H1 (cell line): ENCODE measurements around the gene CXCR5. TPM values are rescaled to one million over a fixed set of nuclear protein-coding genes. Genes with fewer than 3 reads are reported as not detected.

ENCODE experiments used
- BCL11A ChIP-seq, 2 experiments: IDR thresholded peaks; one replicate each; pipeline ENCODE4 v1.6.1; 2011; ENCODE audit warnings: low read depth in 2 of 2, low read length in 2 of 2, mild to moderate bottlenecking in 2 of 2
- BRCA1 ChIP-seq: IDR thresholded peaks from 2 replicates; pipeline ENCODE4 v1.6.1; 2012; ENCODE audit warnings: low read depth, low read length, improper control_type of control experiment
- CREB1 ChIP-seq: IDR thresholded peaks from 2 replicates; pipeline ENCODE4 v1.6.1; 2012; ENCODE audit warnings: inconsistent platforms
- EZH2 ChIP-seq: fragments of 200-600 bp; sonication (generic); IDR thresholded peaks from 2 replicates; pipeline ENCODE4 v1.7.1; 2012; ENCODE audit warnings: low read depth, mild to moderate bottlenecking, moderate library complexity, low read length, inconsistent platforms; ENCODE audit not compliant: severe bottlenecking
- GTF2F1 ChIP-seq: IDR thresholded peaks from 2 replicates; pipeline ENCODE4 v1.6.1; 2012; ENCODE audit warnings: low read depth, low read length, improper control_type of control experiment, borderline replicate concordance
- JUN ChIP-seq: IDR thresholded peaks from 2 replicates; pipeline ENCODE4 v1.6.1; 2011; ENCODE audit warnings: low read depth, mild to moderate bottlenecking, improper control_type of control experiment, low read length
- polyA plus RNA-seq, 7 experiments: library from polyadenylated mRNA; depleted of rRNA in 3 of 7; stranded (reverse) in 5 of 7; unstranded in 2 of 7; fragments of >200 nt in 5 of 7; fragments of 200-250 nt in 2 of 7; gene quantifications; 1 replicate in 5 of 7; 2 replicates in 1 of 7; 4 replicates in 1 of 7; pipeline versions ENCODE4 v1.2.1 to v1.2.3, GENCODE V29; 2011 to 2013; ENCODE audit warnings: missing spikeins in 2 of 7, mixed read lengths in 2 of 7
- total RNA-seq: library from RNA; stranded (reverse); fragmentation: NEBNext Ultra II Directional; extraction: Animal tissue kit (Norgen Biotek cat#: 25700); gene quantifications from 2 replicates; pipeline ENCODE4 v1.2.1, GENCODE V29; 2021
- TF ChIP-seq, protein P1 (sequence below): IDR thresholded peaks from 2 replicates; pipeline ENCODE4 v1.6.1; 2011; ENCODE audit warnings: low read length, improper control_type of control experiment

CXCR5 gene
- total and polyA plus RNA-seq, 2 of the 8 experiments (the other 6 are each of a cell fraction or from before 2014, with no cell fraction given): not detected

DNA sequence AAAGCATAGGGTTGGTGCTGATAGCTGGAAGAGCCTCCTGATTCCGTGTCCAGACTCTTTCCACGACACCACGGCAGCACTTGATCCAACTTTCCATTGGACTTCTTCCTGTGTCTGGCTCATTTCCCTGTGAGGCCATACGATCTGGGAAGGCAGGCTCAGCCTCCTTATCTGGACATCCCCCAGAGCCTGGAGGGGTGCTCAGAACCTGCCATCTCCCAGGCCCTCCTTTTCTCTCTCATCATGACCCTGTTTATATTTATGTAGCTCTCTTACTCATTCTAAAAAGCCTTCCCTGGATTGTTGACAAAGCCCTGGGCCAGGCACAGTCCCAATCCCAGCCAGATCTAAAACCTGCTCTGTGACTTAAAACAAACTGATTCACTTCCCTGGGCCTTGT lies 49.8 kb downstream of the CXCR5 start (continued):
- TF ChIP-seq BRCA1 (no peak), GTF2F1 (no peak), JUN (no peak), EZH2 (no peak), CREB1 (no peak), BCL11A (IDR thresholded peaks at IDR 0.05; ENCODE audit: low read depth in 2 of 2, low read length in 2 of 2) (no peak)
- TF ChIP-seq, protein P1, sequence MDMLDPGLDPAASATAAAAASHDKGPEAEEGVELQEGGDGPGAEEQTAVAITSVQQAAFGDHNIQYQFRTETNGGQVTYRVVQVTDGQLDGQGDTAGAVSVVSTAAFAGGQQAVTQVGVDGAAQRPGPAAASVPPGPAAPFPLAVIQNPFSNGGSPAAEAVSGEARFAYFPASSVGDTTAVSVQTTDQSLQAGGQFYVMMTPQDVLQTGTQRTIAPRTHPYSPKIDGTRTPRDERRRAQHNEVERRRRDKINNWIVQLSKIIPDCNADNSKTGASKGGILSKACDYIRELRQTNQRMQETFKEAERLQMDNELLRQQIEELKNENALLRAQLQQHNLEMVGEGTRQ: no peak
